Panc1 (cell line): ENCODE measurements around the gene AMZ1.
"Not testable (repeated sequence)": the region's sequence is repeated elsewhere in the genome, so short reads cannot be mapped to it uniquely, and the experiment has no call there.

Experiments used
- CTCF ChIP-seq: fragments of 450-650 bp; IDR thresholded peaks from 2 replicates; pipeline ENCODE4 v1.5.1; 2017; ENCODE audit warnings: mild to moderate bottlenecking
- POLR2AphosphoS5 ChIP-seq: IDR thresholded peaks from 2 replicates; pipeline ENCODE4 v1.6.1; 2012; ENCODE audit warnings: mild to moderate bottlenecking, low read depth, low read length, moderate library complexity
- REST ChIP-seq, 2 experiments: IDR thresholded peaks; 2 replicates each; pipeline ENCODE4 v1.6.1; 2011 to 2012; ENCODE audit warnings: low read depth in 2 of 2, control low read depth in 1 of 2, low read length in 1 of 2, mild to moderate bottlenecking in 1 of 2, moderate library complexity in 1 of 2; ENCODE audit not compliant: insufficient read depth in 1 of 2
- SIN3A ChIP-seq: IDR thresholded peaks from 2 replicates; pipeline ENCODE4 v1.6.1; 2012; ENCODE audit warnings: low read depth, mild to moderate bottlenecking, low read length, moderate library complexity, borderline replicate concordance; ENCODE audit not compliant: insufficient read depth
- TCF7L2 ChIP-seq: IDR thresholded peaks from 2 replicates; pipeline ENCODE4 v1.6.1; 2011; ENCODE audit warnings: mild to moderate bottlenecking, low read depth, low read length, inconsistent platforms

GRCh38 chr7:2694122-2694436 lies 6.1 kb downstream of the AMZ1 start:
- not testable (repeated sequence) for TF ChIP-seq CTCF; POLR2AphosphoS5; TCF7L2; REST (IDR thresholded peaks at IDR 0.05; ENCODE audit: insufficient read depth in 1 of 2, low read depth in 2 of 2, low read length in 1 of 2); SIN3A
